ENCODE results near the gene AMOTL2.

DNA sequence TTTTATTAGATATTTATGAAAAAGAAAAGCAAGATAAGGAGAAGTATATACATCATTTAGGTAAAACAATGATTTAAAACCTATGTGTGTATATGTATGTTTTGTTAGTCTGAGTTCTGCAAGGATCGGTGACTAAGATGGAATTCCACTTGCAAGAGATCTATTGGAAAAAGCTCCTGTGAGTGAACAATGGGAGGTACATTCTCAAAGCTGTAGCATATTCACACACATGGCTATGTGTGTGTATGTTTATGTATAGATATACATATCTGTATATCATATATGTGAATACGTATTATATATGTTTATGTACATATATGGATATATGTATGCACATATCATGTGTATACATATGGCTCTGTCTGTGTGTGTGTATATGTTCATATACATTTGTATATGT, 54.3 kb downstream of the AMOTL2 start:
- TF ChIP-seq ESRRA (CRISPR knock-in tag; IDR thresholded peaks at IDR 0.05; ENCODE audit: borderline replicate concordance) (no peak), NR1H2 (CRISPR knock-in tag; IDR thresholded peaks at IDR 0.05) (no peak)
- TF ChIP-seq, protein P1, sequence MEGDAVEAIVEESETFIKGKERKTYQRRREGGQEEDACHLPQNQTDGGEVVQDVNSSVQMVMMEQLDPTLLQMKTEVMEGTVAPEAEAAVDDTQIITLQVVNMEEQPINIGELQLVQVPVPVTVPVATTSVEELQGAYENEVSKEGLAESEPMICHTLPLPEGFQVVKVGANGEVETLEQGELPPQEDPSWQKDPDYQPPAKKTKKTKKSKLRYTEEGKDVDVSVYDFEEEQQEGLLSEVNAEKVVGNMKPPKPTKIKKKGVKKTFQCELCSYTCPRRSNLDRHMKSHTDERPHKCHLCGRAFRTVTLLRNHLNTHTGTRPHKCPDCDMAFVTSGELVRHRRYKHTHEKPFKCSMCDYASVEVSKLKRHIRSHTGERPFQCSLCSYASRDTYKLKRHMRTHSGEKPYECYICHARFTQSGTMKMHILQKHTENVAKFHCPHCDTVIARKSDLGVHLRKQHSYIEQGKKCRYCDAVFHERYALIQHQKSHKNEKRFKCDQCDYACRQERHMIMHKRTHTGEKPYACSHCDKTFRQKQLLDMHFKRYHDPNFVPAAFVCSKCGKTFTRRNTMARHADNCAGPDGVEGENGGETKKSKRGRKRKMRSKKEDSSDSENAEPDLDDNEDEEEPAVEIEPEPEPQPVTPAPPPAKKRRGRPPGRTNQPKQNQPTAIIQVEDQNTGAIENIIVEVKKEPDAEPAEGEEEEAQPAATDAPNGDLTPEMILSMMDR (IDR thresholded peaks at IDR 0.05) = no peak
- TF ChIP-seq, protein P2, sequence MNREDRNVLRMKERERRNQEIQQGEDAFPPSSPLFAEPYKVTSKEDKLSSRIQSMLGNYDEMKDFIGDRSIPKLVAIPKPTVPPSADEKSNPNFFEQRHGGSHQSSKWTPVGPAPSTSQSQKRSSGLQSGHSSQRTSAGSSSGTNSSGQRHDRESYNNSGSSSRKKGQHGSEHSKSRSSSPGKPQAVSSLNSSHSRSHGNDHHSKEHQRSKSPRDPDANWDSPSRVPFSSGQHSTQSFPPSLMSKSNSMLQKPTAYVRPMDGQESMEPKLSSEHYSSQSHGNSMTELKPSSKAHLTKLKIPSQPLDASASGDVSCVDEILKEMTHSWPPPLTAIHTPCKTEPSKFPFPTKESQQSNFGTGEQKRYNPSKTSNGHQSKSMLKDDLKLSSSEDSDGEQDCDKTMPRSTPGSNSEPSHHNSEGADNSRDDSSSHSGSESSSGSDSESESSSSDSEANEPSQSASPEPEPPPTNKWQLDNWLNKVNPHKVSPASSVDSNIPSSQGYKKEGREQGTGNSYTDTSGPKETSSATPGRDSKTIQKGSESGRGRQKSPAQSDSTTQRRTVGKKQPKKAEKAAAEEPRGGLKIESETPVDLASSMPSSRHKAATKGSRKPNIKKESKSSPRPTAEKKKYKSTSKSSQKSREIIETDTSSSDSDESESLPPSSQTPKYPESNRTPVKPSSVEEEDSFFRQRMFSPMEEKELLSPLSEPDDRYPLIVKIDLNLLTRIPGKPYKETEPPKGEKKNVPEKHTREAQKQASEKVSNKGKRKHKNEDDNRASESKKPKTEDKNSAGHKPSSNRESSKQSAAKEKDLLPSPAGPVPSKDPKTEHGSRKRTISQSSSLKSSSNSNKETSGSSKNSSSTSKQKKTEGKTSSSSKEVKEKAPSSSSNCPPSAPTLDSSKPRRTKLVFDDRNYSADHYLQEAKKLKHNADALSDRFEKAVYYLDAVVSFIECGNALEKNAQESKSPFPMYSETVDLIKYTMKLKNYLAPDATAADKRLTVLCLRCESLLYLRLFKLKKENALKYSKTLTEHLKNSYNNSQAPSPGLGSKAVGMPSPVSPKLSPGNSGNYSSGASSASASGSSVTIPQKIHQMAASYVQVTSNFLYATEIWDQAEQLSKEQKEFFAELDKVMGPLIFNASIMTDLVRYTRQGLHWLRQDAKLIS (CRISPR knock-in tag; IDR thresholded peaks at IDR 0.05; ENCODE audit: borderline replicate concordance) = no peak

Data from WTC11 (cell line).